OCI-LY3 (cell line): ENCODE results near the gene DTNBP1.

Source experiments
- H2AFZ ChIP-seq: fragments of 200-600, 300-600 bp; shearing (Covaris generic); 2 replicates; pipeline ENCODE4 v1.6.0; 2014; ENCODE audit warnings: antibody characterized with exemption, low read depth, low read length
- H3K27ac ChIP-seq: fragments of 200-600, 300-600 bp; sonication (generic); 2 replicates; pipeline ENCODE4 v1.5.1; 2014; ENCODE audit warnings: mild to moderate bottlenecking, low read length, moderate library complexity, mixed read lengths
- H3K27me3 ChIP-seq: fragments of 200-600, 300-600 bp; sonication (generic); 2 replicates; pipeline ENCODE4 v1.6.1; 2014; ENCODE audit warnings: low read depth, low read length, mixed read lengths
- H3K36me3 ChIP-seq: fragments of 200-600, 300-600 bp; sonication (generic); replicated peaks from 2 replicates; pipeline ENCODE3; 2014; ENCODE audit warnings: low read depth, low read length, mixed read lengths
- H3K4me1 ChIP-seq: fragments of 300-600, 200-600 bp; sonication (generic); 2 replicates; pipeline ENCODE4 v1.6.1; 2014; ENCODE audit warnings: low read length, mixed read lengths
- H3K4me2 ChIP-seq: fragments of 200-600, 300-600 bp; sonication (generic); 2 replicates; pipeline ENCODE4 v1.6.1; 2014; ENCODE audit warnings: low read length, mixed read lengths
- H3K4me3 ChIP-seq: fragments of 300-600, 200-600 bp; sonication (generic); 2 replicates; pipeline ENCODE4 v1.5.1; 2014; ENCODE audit warnings: antibody characterized with exemption, mild to moderate bottlenecking, low read length, moderate library complexity
- H3K79me2 ChIP-seq: fragments of 300-600, 200-600 bp; shearing (Covaris generic); 2 replicates; pipeline ENCODE4 v1.6.1; 2014; ENCODE audit warnings: mild to moderate bottlenecking, low read length, mixed read lengths
- H3K9ac ChIP-seq: fragments of 300-600, 200-600 bp; shearing (Covaris generic); 2 replicates; pipeline ENCODE4 v1.6.0; 2014; ENCODE audit warnings: mild to moderate bottlenecking, low read length, moderate library complexity
- H3K9me3 ChIP-seq: fragments of 200-600, 300-600 bp; shearing (Covaris generic); 2 replicates; pipeline ENCODE4 v1.6.1; 2014; ENCODE audit warnings: low read length, mixed read lengths; ENCODE audit not compliant: insufficient read depth
- H4K20me1 ChIP-seq: fragments of 200-600, 300-600 bp; sonication (generic); 2 replicates; pipeline ENCODE4 v1.6.1; 2016; ENCODE audit warnings: low read length, mixed read lengths; ENCODE audit not compliant: insufficient read depth
- EZH2phosphoT487 ChIP-seq: fragments of 200-600 bp; shearing (Covaris generic); IDR thresholded peaks from 2 replicates; pipeline ENCODE4 v1.6.1; 2018; ENCODE audit warnings: antibody characterized with exemption, mixed run types, low read depth
- TF ChIP-seq, protein P1 (sequence below): fragments of 200-600, 300-600 bp; sonication (generic); IDR thresholded peaks from 2 replicates; pipeline ENCODE4 v1.5.1; 2014; ENCODE audit warnings: antibody characterized with exemption, low read length, low read depth

Gene DTNBP1

GRCh38 chr6:15560713-15561112, 102.1 kb downstream of the DTNBP1 start:
- H3K4me2 ChIP-seq: no peak overlapping the region
- no peak overlapping the region for H3K27ac ChIP-seq
- no peak for TF ChIP-seq EZH2phosphoT487
- TF ChIP-seq, protein P1, sequence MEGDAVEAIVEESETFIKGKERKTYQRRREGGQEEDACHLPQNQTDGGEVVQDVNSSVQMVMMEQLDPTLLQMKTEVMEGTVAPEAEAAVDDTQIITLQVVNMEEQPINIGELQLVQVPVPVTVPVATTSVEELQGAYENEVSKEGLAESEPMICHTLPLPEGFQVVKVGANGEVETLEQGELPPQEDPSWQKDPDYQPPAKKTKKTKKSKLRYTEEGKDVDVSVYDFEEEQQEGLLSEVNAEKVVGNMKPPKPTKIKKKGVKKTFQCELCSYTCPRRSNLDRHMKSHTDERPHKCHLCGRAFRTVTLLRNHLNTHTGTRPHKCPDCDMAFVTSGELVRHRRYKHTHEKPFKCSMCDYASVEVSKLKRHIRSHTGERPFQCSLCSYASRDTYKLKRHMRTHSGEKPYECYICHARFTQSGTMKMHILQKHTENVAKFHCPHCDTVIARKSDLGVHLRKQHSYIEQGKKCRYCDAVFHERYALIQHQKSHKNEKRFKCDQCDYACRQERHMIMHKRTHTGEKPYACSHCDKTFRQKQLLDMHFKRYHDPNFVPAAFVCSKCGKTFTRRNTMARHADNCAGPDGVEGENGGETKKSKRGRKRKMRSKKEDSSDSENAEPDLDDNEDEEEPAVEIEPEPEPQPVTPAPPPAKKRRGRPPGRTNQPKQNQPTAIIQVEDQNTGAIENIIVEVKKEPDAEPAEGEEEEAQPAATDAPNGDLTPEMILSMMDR: no peak
- no peaks in the 10 kb centered on the region for H3K9me3 ChIP-seq
- no peaks in the 10 kb centered on the region for H3K79me2 ChIP-seq
- H4K20me1 ChIP-seq: no peaks in the 10 kb centered on the region
- no peak overlapping the region for H2AFZ ChIP-seq
- H3K4me3 ChIP-seq: no peak overlapping the region
- no peaks in the 10 kb centered on the region for H3K27me3 ChIP-seq
- H3K4me1 ChIP-seq: no peaks in the 10 kb centered on the region
- no peak overlapping the region for H3K9ac ChIP-seq
- no peaks in the 10 kb centered on the region for H3K36me3 ChIP-seq

DNA sequence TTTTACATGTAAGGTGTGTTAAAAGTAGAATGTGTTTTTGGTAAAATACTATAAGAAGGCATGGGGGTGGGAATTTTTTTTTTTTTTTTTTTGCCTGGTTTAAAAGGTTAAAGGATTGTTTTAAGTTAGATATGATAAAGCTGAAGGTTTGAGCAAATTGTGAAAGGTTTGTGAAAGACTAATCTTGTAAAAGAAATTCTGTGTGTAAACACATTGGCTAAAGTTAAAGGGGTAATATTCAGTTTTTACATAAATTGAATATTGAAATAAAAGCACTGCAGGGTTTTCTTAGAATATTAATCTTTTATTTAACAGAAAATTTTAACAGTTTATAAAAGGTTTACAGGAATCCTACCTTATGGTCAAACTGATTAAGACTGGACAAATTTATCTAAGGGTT, 105.7 kb downstream of the DTNBP1 start:
- H3K4me1 ChIP-seq: no peaks in the 10 kb centered on the region
- H3K36me3 ChIP-seq: no peaks in the 10 kb centered on the region
- no peak overlapping the region for H3K4me2 ChIP-seq
- H4K20me1 ChIP-seq: no peaks in the 10 kb centered on the region
- no peak overlapping the region for H2AFZ ChIP-seq
- H3K9me3 ChIP-seq: no peaks in the 10 kb centered on the region
- no peaks in the 10 kb centered on the region for H3K79me2 ChIP-seq
- no peak overlapping the region for H3K9ac ChIP-seq
- no peak overlapping the region for H3K4me3 ChIP-seq
- no peaks in the 10 kb centered on the region for H3K27me3 ChIP-seq
- no peak overlapping the region for H3K27ac ChIP-seq
- TF ChIP-seq, protein P1: no peak
- TF ChIP-seq EZH2phosphoT487: no peak

GRCh38 chr6:15556711-15557110, 106.1 kb downstream of the DTNBP1 start:
- no peaks in the 10 kb centered on the region for H3K27me3 ChIP-seq
- H3K4me2 ChIP-seq: no peak overlapping the region
- no peaks in the 10 kb centered on the region for H3K36me3 ChIP-seq
- H3K9me3 ChIP-seq: no peaks in the 10 kb centered on the region
- no peak for TF ChIP-seq EZH2phosphoT487
- TF ChIP-seq, protein P1: no peak
- H3K79me2 ChIP-seq: no peaks in the 10 kb centered on the region
- no peaks in the 10 kb centered on the region for H3K4me1 ChIP-seq
- no peak overlapping the region for H3K27ac ChIP-seq
- H3K4me3 ChIP-seq: no peak overlapping the region
- no peak overlapping the region for H2AFZ ChIP-seq
- no peak overlapping the region for H3K9ac ChIP-seq
- no peaks in the 10 kb centered on the region for H4K20me1 ChIP-seq

GRCh38 chr6:15555101-15556038, 107.5 kb downstream of the DTNBP1 start:
- Histone ChIP-seq H3K79me2 (no peaks in the 10 kb centered on the region), H3K4me2 (no peak overlapping the region), H4K20me1 (no peaks in the 10 kb centered on the region)

More at GRCh38 chr6:15555101-15556038, 107.5 kb downstream of the DTNBP1 start:
- Histone ChIP-seq H3K4me3 (no peak overlapping the region), H2AFZ (no peak overlapping the region), H3K9me3 (no peaks in the 10 kb centered on the region), H3K36me3 (no peaks in the 10 kb centered on the region), H3K9ac (no peak overlapping the region), H3K4me1 (no peaks in the 10 kb centered on the region), H3K27ac (no peak overlapping the region), H3K27me3 (no peaks in the 10 kb centered on the region)
- TF ChIP-seq EZH2phosphoT487: no peak
- TF ChIP-seq, protein P1: no peak
